ENCODE data around the gene TXNDC8. TPM values are rescaled to one million over a fixed set of nuclear protein-coding genes. Genes with fewer than 3 reads are reported as not detected.

The TXNDC8 gene
- total RNA-seq, 1 experiment from 2014 or later, result not detected

DNA sequence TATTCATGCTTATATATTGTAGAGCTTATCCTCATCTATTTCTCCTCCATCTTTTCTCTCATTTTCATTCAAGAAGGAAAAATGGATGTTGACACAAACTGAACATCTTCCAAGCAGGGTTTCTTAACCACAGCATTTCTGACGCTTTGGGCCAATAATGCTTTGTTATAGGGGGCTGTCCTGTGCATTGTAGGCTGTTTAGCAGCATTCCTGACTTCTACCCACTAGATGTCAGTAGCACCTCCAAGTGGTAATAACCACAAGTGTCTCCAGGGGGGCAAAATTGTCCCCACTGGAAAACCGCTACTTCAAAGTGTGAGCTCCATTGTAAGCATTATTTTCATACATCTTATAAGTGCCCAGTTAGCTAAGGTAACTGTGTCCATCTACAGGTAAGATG lies 2.6 kb upstream of the TXNDC8 start (continued):
- TF ChIP-seq, protein P1, sequence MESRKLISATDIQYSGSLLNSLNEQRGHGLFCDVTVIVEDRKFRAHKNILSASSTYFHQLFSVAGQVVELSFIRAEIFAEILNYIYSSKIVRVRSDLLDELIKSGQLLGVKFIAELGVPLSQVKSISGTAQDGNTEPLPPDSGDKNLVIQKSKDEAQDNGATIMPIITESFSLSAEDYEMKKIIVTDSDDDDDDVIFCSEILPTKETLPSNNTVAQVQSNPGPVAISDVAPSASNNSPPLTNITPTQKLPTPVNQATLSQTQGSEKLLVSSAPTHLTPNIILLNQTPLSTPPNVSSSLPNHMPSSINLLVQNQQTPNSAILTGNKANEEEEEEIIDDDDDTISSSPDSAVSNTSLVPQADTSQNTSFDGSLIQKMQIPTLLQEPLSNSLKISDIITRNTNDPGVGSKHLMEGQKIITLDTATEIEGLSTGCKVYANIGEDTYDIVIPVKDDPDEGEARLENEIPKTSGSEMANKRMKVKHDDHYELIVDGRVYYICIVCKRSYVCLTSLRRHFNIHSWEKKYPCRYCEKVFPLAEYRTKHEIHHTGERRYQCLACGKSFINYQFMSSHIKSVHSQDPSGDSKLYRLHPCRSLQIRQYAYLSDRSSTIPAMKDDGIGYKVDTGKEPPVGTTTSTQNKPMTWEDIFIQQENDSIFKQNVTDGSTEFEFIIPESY (IDR thresholded peaks at IDR 0.05; ENCODE audit: extremely low read depth, insufficient replicate concordance, low read length), result no peak

DNA sequence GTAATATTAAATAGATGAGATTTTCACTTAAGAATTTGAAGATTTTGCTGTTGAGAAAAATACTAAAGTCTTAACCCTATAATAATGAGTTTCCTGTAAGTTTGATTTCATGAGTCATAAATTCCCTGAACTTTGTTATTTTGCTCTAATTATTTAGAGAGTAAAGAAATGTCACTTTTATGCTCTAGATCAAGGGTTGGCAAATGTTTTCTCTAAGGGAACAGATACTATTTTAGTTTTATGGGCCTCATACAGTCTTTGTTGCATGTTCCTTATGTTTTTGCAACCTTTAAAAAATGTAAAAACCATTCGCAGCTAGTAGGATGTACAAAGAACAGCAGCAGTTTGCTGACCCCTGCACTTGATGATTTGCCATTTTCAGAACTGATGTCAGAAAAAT lies 480 bp upstream of the TXNDC8 start:
- CTCF ChIA-PET, result interaction anchor here (0.6 kb wide), 1 partner anchor 89 kb away, joined by 3 read pairs; no protein-coding TSS in a partner anchor
- no TSS peak for BruUV-seq (replicated peaks)
- RAD21 ChIA-PET (ENCODE audit: low non-redundant PET in 1 of 2, low total read pairs in 2 of 2, uncharacterized antibody in 2 of 2, unreplicated experiment in 2 of 2), result no interaction called here
- POLR2A ChIA-PET, result no interaction called here
- Histone ChIP-seq H3K9ac (ENCODE audit: low read length) (no peak overlapping the region), H3K36me3 (ENCODE audit: control insufficient read depth in 1 of 2, insufficient read depth in 2 of 2, low read length in 2 of 2) (no peaks in the 10 kb centered on the region), H3K27ac (ENCODE audit: low read depth, low read length) (no peak overlapping the region), H3K9me3 (ENCODE audit: control insufficient read depth in 1 of 2, insufficient read depth in 1 of 2, low read depth in 1 of 2, low read length in 2 of 2) (no peaks in the 10 kb centered on the region), H3K4me3 (replicated peaks in 1 of 2; ENCODE audit: low read depth in 1 of 2, low read length in 2 of 2) (no peak overlapping the region), H3K9me2 (ENCODE audit: insufficient read depth) (no peaks in the 10 kb centered on the region), H3K27me3 (ENCODE audit: insufficient read depth, low read length) (no peaks in the 10 kb centered on the region), H2AFZ (ENCODE audit: low read depth, low read length, poor library complexity, severe bottlenecking) (no peak overlapping the region), H3K4me2 (ENCODE audit: low read length) (no peak overlapping the region), H3K79me2 (ENCODE audit: insufficient read depth, low read length) (no peaks in the 10 kb centered on the region), H3K4me1 (ENCODE audit: control insufficient read depth in 1 of 2, insufficient read depth in 2 of 2, low read length in 2 of 2) (no peaks in the 10 kb centered on the region), H4K20me1 (ENCODE audit: insufficient read depth) (no peaks in the 10 kb centered on the region)
- intact Hi-C loops (cut with micrococcal nuclease), result no loop called here
- TF ChIP-seq, protein P2, sequence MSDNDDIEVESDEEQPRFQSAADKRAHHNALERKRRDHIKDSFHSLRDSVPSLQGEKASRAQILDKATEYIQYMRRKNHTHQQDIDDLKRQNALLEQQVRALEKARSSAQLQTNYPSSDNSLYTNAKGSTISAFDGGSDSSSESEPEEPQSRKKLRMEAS (IDR thresholded peaks at IDR 0.05), result no peak
- TF ChIP-seq, protein P3, sequence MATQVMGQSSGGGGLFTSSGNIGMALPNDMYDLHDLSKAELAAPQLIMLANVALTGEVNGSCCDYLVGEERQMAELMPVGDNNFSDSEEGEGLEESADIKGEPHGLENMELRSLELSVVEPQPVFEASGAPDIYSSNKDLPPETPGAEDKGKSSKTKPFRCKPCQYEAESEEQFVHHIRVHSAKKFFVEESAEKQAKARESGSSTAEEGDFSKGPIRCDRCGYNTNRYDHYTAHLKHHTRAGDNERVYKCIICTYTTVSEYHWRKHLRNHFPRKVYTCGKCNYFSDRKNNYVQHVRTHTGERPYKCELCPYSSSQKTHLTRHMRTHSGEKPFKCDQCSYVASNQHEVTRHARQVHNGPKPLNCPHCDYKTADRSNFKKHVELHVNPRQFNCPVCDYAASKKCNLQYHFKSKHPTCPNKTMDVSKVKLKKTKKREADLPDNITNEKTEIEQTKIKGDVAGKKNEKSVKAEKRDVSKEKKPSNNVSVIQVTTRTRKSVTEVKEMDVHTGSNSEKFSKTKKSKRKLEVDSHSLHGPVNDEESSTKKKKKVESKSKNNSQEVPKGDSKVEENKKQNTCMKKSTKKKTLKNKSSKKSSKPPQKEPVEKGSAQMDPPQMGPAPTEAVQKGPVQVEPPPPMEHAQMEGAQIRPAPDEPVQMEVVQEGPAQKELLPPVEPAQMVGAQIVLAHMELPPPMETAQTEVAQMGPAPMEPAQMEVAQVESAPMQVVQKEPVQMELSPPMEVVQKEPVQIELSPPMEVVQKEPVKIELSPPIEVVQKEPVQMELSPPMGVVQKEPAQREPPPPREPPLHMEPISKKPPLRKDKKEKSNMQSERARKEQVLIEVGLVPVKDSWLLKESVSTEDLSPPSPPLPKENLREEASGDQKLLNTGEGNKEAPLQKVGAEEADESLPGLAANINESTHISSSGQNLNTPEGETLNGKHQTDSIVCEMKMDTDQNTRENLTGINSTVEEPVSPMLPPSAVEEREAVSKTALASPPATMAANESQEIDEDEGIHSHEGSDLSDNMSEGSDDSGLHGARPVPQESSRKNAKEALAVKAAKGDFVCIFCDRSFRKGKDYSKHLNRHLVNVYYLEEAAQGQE (IDR thresholded peaks at IDR 0.05; ENCODE audit: low read depth), result no peak
- no peak for TF ChIP-seq POLR2A (IDR thresholded peaks at IDR 0.05; ENCODE audit: borderline replicate concordance, extremely low read depth, insufficient read depth, insufficient read length)
- TF ChIP-seq SRF (IDR thresholded peaks at IDR 0.05; ENCODE audit: low read depth), result no peak
- TF ChIP-seq SIN3A (IDR thresholded peaks at IDR 0.05; ENCODE audit: low read depth), result no peak
- no peak for TF ChIP-seq ELF1 (IDR thresholded peaks at IDR 0.05; ENCODE audit: borderline replicate concordance, low read depth)
- TF ChIP-seq SP1 (IDR thresholded peaks at IDR 0.05; ENCODE audit: low read depth), result no peak
- no peak for TF ChIP-seq YY1 (IDR thresholded peaks at IDR 0.05; ENCODE audit: extremely low read depth, insufficient replicate concordance, low read depth, low read length)
- TF ChIP-seq TCF7L2 (IDR thresholded peaks at IDR 0.05; ENCODE audit: borderline replicate concordance, extremely low read depth, insufficient read depth, insufficient read length), result no peak
- no peak for TF ChIP-seq EZH2phosphoT487 (IDR thresholded peaks at IDR 0.05; ENCODE audit: borderline replicate concordance)
- TF ChIP-seq, protein P4, sequence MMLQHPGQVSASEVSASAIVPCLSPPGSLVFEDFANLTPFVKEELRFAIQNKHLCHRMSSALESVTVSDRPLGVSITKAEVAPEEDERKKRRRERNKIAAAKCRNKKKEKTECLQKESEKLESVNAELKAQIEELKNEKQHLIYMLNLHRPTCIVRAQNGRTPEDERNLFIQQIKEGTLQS (IDR thresholded peaks at IDR 0.05), result no peak
- no peak for TF ChIP-seq JUND (IDR thresholded peaks at IDR 0.05)
- no peak for ATAC-seq
- DNase-seq (ENCODE audit: low read depth, low spot score), result no peak

Measured in HCT116 (cell line).